GM19395 (cell line): Measurements from ENCODE around the gene BTG1.
A peak's percentile ranks its signal among the peaks of the same experiment; 100 is the strongest.

Source experiments
- ATAC-seq: cut with Tn5 transposase; IDR thresholded peaks from one replicate; pipeline ENCODE4 v1.9.1; 2021; ENCODE audit warnings: mild to moderate bottlenecking, moderate library complexity; ENCODE audit not compliant: unreplicated experiment

Gene BTG1

GRCh38 chr12:92134638-92135274, 10.9 kb downstream of the BTG1 start:
- no peak for ATAC-seq

DNA sequence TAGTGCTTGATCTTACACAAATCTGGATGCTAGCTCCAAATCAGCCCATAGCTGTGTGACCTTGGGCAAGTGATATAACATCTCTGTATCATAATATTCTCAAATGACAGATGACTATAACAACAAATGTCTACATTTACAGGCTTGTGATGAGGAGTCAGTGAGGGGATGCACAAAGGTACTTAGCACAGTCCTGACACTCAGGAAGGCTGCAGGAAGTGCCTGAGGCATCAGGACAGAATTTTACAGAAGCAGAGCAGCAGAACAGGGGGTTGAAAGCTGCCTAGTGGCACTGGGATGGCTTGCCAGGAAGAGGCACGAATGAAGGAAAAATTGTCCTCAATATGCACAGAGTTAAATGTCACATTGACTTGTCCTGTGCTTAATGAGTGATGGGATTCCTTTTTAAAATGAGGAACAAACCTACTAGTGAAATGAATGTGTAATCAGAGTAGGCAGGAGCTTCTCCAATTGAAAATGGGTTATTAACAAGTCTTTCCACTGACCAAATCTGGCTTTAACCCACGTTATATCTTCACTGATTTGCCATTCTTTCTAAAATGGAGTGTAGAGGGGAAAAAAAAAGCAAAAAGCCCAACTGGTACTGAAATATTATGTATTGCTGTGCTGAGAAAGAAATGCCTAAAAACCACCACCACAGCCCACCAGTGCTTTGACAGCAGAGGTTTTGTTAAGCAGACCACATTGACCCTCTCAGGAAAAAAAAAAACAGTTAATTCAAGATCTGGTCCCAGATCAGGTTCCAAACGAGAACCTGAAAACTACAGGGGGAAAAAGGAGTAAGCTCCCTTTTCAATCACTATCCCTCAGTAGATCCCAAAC, 11.6 kb downstream of the BTG1 start:
- ATAC-seq, result peak; percentile 37

GRCh38 chr12:92133171-92133570, 12.5 kb downstream of the BTG1 start:
- no peak for ATAC-seq

- no peak for ATAC-seq
These were observed 13.4 kb downstream of the BTG1 start for GRCh38 chr12:92132288-92132687.

DNA sequence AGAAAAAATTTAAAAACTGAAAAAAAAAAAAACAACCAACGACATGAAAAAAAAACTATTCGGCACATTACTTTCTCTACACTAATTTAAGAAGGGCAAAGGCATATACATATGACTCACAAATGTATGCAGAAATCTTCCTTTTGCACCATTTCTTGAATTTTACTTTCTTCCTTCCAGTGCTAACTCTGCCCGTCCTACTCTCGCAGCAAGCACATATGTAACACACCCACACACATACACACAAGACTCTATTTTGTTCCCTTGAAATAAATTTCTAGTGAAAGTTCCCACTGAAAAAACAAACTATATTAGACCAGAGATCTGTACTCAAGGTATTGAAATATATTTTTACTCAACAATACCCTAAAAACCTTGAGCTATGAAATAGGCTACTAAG, 14.6 kb downstream of the BTG1 start:
- ATAC-seq, result no peak

DNA sequence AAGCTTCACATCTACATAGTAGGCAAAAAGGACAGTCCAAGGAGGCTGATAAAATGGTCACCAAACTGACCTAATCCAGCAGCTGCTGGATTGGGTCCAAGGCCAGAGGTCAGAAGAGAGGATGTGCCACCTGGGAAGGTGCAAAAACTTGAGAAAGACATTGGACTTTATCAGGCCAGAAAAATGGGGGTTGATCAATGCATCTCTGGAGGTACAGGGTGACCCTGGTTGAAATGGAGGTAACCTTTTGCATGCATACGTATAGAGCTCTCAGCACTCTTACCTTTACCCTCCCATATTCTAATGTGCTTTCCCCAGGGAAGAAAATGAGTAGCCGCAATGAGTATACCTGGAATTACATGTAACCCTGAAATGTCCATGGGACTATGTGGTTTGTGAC, 16.0 kb downstream of the BTG1 start:
- no peak for ATAC-seq

DNA sequence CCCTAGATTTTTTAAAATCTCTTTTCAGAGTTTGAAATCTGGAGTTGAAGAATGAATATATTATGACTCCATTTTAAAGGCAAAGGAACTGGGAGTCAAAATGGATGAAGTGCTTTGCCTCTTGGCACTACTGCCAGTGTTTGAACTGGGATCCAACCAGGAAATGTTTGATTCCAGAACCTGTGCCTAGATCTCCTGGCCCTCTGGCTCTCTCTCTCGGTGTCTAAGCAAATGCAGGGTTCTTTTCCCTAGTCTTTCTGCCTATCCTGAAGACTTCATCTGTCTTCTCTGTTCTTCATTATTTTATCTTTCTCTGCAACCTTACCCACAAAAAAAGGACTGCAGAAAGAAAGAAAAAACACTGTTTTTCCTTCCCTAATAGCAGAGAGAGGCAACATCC, 17.0 kb downstream of the BTG1 start:
- ATAC-seq, result no peak

DNA sequence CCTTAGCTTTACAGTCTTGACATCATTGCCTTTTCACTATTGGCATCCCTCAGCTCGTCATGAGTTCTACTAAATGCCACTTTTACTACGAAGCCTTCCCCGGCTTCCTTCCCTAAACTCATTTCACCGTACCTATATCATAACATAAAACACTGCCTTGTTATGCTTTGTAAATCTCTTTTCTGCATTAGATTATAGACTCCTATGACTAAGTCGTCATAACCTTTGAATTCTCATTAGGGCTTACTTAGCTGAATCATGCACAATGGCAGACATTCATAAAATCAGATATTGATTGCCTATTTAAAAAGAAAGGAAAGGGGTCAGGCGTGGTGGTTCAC, 21.0 kb downstream of the BTG1 start:
- ATAC-seq, result peak; percentile 28

GRCh38 chr12:92123780-92124688, 21.6 kb downstream of the BTG1 start:
- peak; percentile 41 for ATAC-seq

GRCh38 chr12:92122941-92123779, 22.5 kb downstream of the BTG1 start:
- ATAC-seq, result no peak

- no peak for ATAC-seq
These were observed 23.8 kb downstream of the BTG1 start for GRCh38 chr12:92121826-92122225.

GRCh38 chr12:92118826-92119536, 26.7 kb downstream of the BTG1 start:
- ATAC-seq, result no peak

DNA sequence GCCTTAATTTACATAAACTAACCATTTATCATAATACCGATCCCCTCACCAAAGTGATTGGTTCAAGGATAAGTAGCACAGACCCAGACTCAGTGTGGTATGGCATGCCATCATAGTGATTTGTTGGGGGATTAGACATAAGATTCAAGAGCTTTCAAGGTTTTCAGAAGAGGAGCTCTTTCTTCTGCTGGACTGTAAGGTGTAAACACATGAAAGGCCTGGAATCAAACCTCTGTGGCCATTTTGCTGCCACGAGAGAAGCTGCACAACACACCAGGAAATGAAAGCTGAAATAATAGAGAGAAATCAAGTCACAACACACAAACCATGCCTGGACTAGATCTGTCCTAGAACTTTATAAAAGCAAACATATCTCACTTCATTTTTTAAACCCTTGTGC, 30.8 kb downstream of the BTG1 start:
- no peak for ATAC-seq

GRCh38 chr12:92111256-92111655, 34.4 kb downstream of the BTG1 start:
- ATAC-seq, result peak; percentile 82

DNA sequence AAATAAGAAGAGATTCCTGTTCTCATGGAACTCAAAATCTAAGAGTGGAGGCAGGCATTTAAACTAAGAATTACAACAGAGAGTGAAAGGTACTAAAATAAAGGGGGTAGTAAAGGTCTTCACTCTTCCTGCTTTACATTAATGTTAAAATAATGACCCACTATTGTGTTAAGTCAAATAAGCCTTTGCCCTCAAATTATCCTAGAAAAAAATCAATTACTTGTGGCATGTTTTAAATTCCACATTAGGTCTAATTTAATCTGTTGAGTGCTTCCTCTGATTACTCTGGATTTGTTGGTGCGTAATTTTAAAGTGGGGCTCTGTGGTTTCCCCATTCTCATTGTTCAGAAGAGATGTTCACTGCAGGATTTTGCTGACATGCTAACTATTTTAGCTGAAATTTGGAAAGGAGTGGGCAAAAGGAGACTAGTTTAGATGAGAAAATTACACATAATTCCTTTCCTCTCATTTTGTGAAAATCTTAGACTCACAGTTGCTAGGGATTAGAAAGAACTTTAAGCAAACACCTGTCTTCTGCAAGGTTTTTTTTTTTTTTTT, 35.5 kb downstream of the BTG1 start:
- no peak for ATAC-seq

- ATAC-seq, result no peak
These were observed 36.0 kb downstream of the BTG1 start for GRCh38 chr12:92109613-92110012.

DNA sequence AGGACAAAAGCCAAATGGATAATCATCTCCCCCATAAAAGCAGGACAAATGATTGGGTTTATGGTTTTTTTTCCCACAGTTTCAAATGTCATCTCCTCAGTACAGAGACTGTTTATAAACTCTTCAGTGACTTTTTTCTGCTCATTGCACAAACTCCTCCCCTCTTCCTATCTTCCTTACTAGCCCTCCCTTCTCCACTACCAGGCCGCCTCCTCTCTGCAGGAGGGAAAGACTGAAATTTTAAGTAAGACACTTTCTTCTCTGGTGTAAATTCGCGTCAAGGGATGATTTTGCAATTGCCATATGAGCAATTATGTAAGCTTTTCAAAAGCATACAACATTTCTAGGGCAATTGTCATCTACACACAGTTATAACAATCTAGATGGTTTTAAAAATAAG, 37.0 kb downstream of the BTG1 start:
- no peak for ATAC-seq

GRCh38 chr12:92107621-92108131, 38.0 kb downstream of the BTG1 start:
- ATAC-seq, result no peak

GRCh38 chr12:92107094-92107493, 38.6 kb downstream of the BTG1 start:
- no peak for ATAC-seq

DNA sequence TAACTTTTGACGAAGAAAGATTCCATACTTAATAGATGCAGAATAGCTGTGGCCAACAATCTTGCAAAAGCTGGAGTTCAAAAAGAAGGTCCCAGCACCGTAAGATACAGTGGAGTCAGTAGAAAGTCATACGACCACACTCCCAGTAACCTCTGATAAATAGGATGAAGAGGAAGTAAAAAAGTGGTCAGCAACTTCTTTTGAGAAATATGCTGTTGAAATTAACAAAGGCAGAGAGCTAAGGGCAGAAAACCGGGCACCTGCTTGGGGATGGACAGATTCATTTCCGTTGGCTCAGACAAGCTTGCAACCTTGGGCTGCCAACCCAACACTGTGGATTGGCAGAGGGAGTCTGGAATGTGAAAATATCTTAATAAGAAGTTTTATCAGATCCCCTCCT, 40.0 kb downstream of the BTG1 start:
- no peak for ATAC-seq
